ENCODE data around the gene CETN1.

- TF ChIP-seq CTCF (IDR thresholded peaks at IDR 0.05; ENCODE audit: low read depth, low read length) = no peak
- no peak for TF ChIP-seq POLR2A (IDR thresholded peaks at IDR 0.05; ENCODE audit: extremely low read depth, insufficient read length)
Observed at GRCh38 chr18:532018-532417, 48.2 kb upstream of the CETN1 start.
